ENCODE results near the gene RCHY1. TPM values are rescaled to one million over a fixed set of nuclear protein-coding genes. Genes with fewer than 3 reads are reported as not detected.

The RCHY1 gene
- total RNA-seq, 1 experiment from 2014 or later: 7.1 TPM

GRCh38 chr4:75496406-75496805 is 17.8 kb downstream of the RCHY1 start:
- H3K27me3 ChIP-seq (ENCODE audit: insufficient read depth, low read depth): no peaks in the 10 kb centered on the region
- no TSS peak for BruUV-seq (replicated peaks)
- POLR2A ChIA-PET (ENCODE audit: unreplicated experiment): no interaction called here
- CTCF ChIA-PET: no interaction called here
- no peak overlapping the region for H3K27ac ChIP-seq
- no peak overlapping the region for H3K4me3 ChIP-seq
- no peak overlapping the region for H3K4me2 ChIP-seq
- 0 out of 2 replicates have a peak, but pooled peaks cover 4% of the 10 kb centered on the region for H3K79me2 ChIP-seq (ENCODE audit: low read depth)
- no peaks in the 10 kb centered on the region for H3F3A ChIP-seq (ENCODE audit: insufficient read depth, low read depth)
- TF ChIP-seq CTCF (conservative IDR thresholded peaks at IDR 0.05) (no peak), EZH2 (IDR thresholded peaks at IDR 0.05; ENCODE audit: low read depth) (no peak)
- DNase-seq: no peak
- no peak overlapping the region for H2AFZ ChIP-seq
- no peaks in the 10 kb centered on the region for H4K20me1 ChIP-seq (ENCODE audit: insufficient read depth)
- no peaks in the 10 kb centered on the region for H3K4me1 ChIP-seq (replicated peaks; ENCODE audit: insufficient read depth)
- H3K9me2 ChIP-seq (ENCODE audit: insufficient read depth): no peaks in the 10 kb centered on the region
- H3K36me3 ChIP-seq (ENCODE audit: low read depth): no peaks in the 10 kb centered on the region; the same call in 1 of the 2 replicates
- no peaks in the 10 kb centered on the region for H3K9me3 ChIP-seq (ENCODE audit: insufficient read depth, low read depth)
- intact Hi-C loops (cut with micrococcal nuclease; ENCODE audit: unreplicated experiment): no loop called here

GRCh38 chr4:75495476-75495875 is 18.7 kb downstream of the RCHY1 start:
- Histone ChIP-seq H3K9me2 (ENCODE audit: insufficient read depth) (no peaks in the 10 kb centered on the region), H3K27ac (no peak overlapping the region), H3F3A (ENCODE audit: insufficient read depth, low read depth) (no peaks in the 10 kb centered on the region), H3K79me2 (ENCODE audit: low read depth) (0 out of 2 replicates have a peak, but pooled peaks cover 4% of the 10 kb centered on the region), H3K4me1 (replicated peaks; ENCODE audit: insufficient read depth) (no peaks in the 10 kb centered on the region), H3K36me3 (ENCODE audit: low read depth) (no peaks in the 10 kb centered on the region; the same call in 1 of the 2 replicates), H4K20me1 (ENCODE audit: insufficient read depth) (no peaks in the 10 kb centered on the region), H3K9me3 (ENCODE audit: insufficient read depth, low read depth) (no peaks in the 10 kb centered on the region), H3K27me3 (ENCODE audit: insufficient read depth, low read depth) (no peaks in the 10 kb centered on the region), H3K4me3 (no peak overlapping the region), H2AFZ (no peak overlapping the region), H3K4me2 (no peak overlapping the region)
- intact Hi-C loops (cut with micrococcal nuclease; ENCODE audit: unreplicated experiment): no loop called here
- TF ChIP-seq EZH2 (IDR thresholded peaks at IDR 0.05; ENCODE audit: low read depth): no peak
- TF ChIP-seq CTCF (conservative IDR thresholded peaks at IDR 0.05): no peak
- ChIA-PET CTCF (no interaction called here), POLR2A (ENCODE audit: unreplicated experiment) (no interaction called here)
- DNase-seq: no peak
- BruUV-seq (replicated peaks): no TSS peak

GRCh38 chr4:75494563-75494962 is 19.6 kb downstream of the RCHY1 start:
- no peaks in the 10 kb centered on the region for H4K20me1 ChIP-seq (ENCODE audit: insufficient read depth)
- 0 out of 2 replicates have a peak, but pooled peaks cover 4% of the 10 kb centered on the region for H3K79me2 ChIP-seq (ENCODE audit: low read depth)
- ChIA-PET CTCF (no interaction called here), POLR2A (ENCODE audit: unreplicated experiment) (no interaction called here)
- H3K4me3 ChIP-seq: no peak overlapping the region
- no peaks in the 10 kb centered on the region for H3F3A ChIP-seq (ENCODE audit: insufficient read depth, low read depth)
- H3K36me3 ChIP-seq (ENCODE audit: low read depth): no peaks in the 10 kb centered on the region; the same call in 1 of the 2 replicates
- no TSS peak for BruUV-seq (replicated peaks)
- H3K4me1 ChIP-seq (replicated peaks; ENCODE audit: insufficient read depth): no peaks in the 10 kb centered on the region
- H3K27ac ChIP-seq: no peak overlapping the region
- no peak overlapping the region for H3K4me2 ChIP-seq
- TF ChIP-seq CTCF (conservative IDR thresholded peaks at IDR 0.05) (no peak), EZH2 (IDR thresholded peaks at IDR 0.05; ENCODE audit: low read depth) (no peak)
- H3K9me3 ChIP-seq (ENCODE audit: insufficient read depth, low read depth): no peaks in the 10 kb centered on the region
- no peaks in the 10 kb centered on the region for H3K27me3 ChIP-seq (ENCODE audit: insufficient read depth, low read depth)
- DNase-seq: no peak
- intact Hi-C loops (cut with micrococcal nuclease; ENCODE audit: unreplicated experiment): no loop called here
- H2AFZ ChIP-seq: no peak overlapping the region
- H3K9me2 ChIP-seq (ENCODE audit: insufficient read depth): no peaks in the 10 kb centered on the region

Data from PC-9 (cell line).